ENCODE measurements around the gene BOK. TPM values are rescaled to one million over a fixed set of nuclear protein-coding genes. Genes with fewer than 3 reads are reported as not detected.
A peak's percentile ranks its signal among the peaks of the same experiment; 100 is the strongest.

The BOK gene
- total and polyA plus RNA-seq, 9 of the 15 experiments (the other 6 are each of a cell fraction or from before 2014, with no cell fraction given) = 0.03 to 3.3 (median 2.0) TPM; not detected in 1

- Histone ChIP-seq H3K4me3 (no peak overlapping the region), H3K27me3 (ENCODE audit: control insufficient read depth in 2 of 2, insufficient read depth in 2 of 2, low read length in 2 of 2) (no peaks in the 10 kb centered on the region), H3K9me3 (replicated peaks; ENCODE audit: control insufficient read depth, insufficient read depth, low read depth, low read length) (no peaks in the 10 kb centered on the region), H3K27ac (ENCODE audit: extremely low read depth, low read depth, low read length) (peak overlapping the region; percentile 49; the same call in 2 of the 3 replicates), H2AFZ (ENCODE audit: low read depth, low read length) (no peak overlapping the region), H3K9ac (ENCODE audit: insufficient read depth in 1 of 2, low read depth in 2 of 2, low read length in 2 of 2) (no peak overlapping the region), H3K9me1 (ENCODE audit: control insufficient read depth, insufficient read depth, low read length) (no peaks in the 10 kb centered on the region), H3K4me2 (ENCODE audit: insufficient read depth, low read length) (no peak overlapping the region), H3K79me2 (ENCODE audit: control insufficient read depth, insufficient read depth, low read length) (peaks cover 71% of the 10 kb centered on the region), H4K20me1 (replicated peaks; ENCODE audit: control insufficient read depth, insufficient read depth, low read length) (peaks cover 8% of the 10 kb centered on the region; the same call in 1 of the 2 replicates), H3K36me3 (ENCODE audit: control insufficient read depth, insufficient read depth, low read length) (peaks cover 34% of the 10 kb centered on the region; the same call in 2 of the 3 replicates), H3K4me1 (replicated peaks in 1 of 2; ENCODE audit: control insufficient read depth in 2 of 2, insufficient read depth in 2 of 2, low read length in 2 of 2) (peaks cover 7 to 19% of the 10 kb centered on the region in 2 experiments; a peak in 3 of 5 replicates)
- intact Hi-C loops (cut with micrococcal nuclease) = no loop called here
- FAIRE-seq (no peak), ATAC-seq (no peak), DNase-seq (ENCODE audit: extremely low read depth in 1 of 4, low spot score in 3 of 4) (no peak)
- in situ Hi-C loops (cut with MboI) = no loop called here
- no TSS peak for BruUV-seq (replicated peaks)
- TF ChIP-seq ZBTB7A (IDR thresholded peaks at IDR 0.05; ENCODE audit: borderline replicate concordance, control insufficient read depth, low read depth, low read length) (peak; percentile 83; the same call in 1 of the 2 replicates), ZNF24 (IDR thresholded peaks at IDR 0.05) (no peak), TRIM24 (IDR thresholded peaks at IDR 0.05) (peak in 1 of 2 experiments; percentile 49; a peak in 2 of 4 replicates), ZNF717 (CRISPR knock-in tag; IDR thresholded peaks at IDR 0.05) (no peak), EGR1 (conservative IDR thresholded peaks at IDR 0.05) (peak; percentile 36; the same call in 1 of the 2 replicates)
- no CpG with 5 or more reads among the region's 20 CpGs for WGBS (ENCODE audit: insufficient coverage, low coverage, missing lambda C conversion rate)
- ChIA-PET CTCF (ENCODE audit: low intra/inter-chr PET ratio) (no interaction called here), POLR2A (no interaction called here)
Observed at GRCh38 chr2:241619597-241620418, 61.3 kb downstream of the BOK start.

GRCh38 chr2:241620419-241620769 is 61.8 kb downstream of the BOK start:
- no peak for ATAC-seq
- H3K4me1 ChIP-seq (replicated peaks in 1 of 2; ENCODE audit: control insufficient read depth in 2 of 2, insufficient read depth in 2 of 2, low read length in 2 of 2) = peaks cover 7 to 17% of the 10 kb centered on the region in 2 experiments; a peak in 3 of 5 replicates
- H2AFZ ChIP-seq (ENCODE audit: low read depth, low read length) = no peak overlapping the region
- WGBS (ENCODE audit: insufficient coverage, low coverage, missing lambda C conversion rate) = 81% methylated on average over 3 of the region's 6 CpGs
- H3K9ac ChIP-seq (ENCODE audit: insufficient read depth in 1 of 2, low read depth in 2 of 2, low read length in 2 of 2) = no peak overlapping the region
- no peaks in the 10 kb centered on the region for H3K9me3 ChIP-seq (replicated peaks; ENCODE audit: control insufficient read depth, insufficient read depth, low read depth, low read length)
- BruUV-seq (replicated peaks) = no TSS peak
- no peak overlapping the region for H3K4me3 ChIP-seq
- H3K79me2 ChIP-seq (ENCODE audit: control insufficient read depth, insufficient read depth, low read length) = peaks cover 73% of the 10 kb centered on the region
- FAIRE-seq = no peak
- H3K27me3 ChIP-seq (ENCODE audit: control insufficient read depth in 2 of 2, insufficient read depth in 2 of 2, low read length in 2 of 2) = no peaks in the 10 kb centered on the region
- H3K36me3 ChIP-seq (ENCODE audit: control insufficient read depth, insufficient read depth, low read length) = peaks cover 34% of the 10 kb centered on the region; the same call in 2 of the 3 replicates
- H3K4me2 ChIP-seq (ENCODE audit: insufficient read depth, low read length) = no peak overlapping the region
- peaks cover 8% of the 10 kb centered on the region; the same call in 1 of the 2 replicates for H4K20me1 ChIP-seq (replicated peaks; ENCODE audit: control insufficient read depth, insufficient read depth, low read length)
- in situ Hi-C loops (cut with MboI) = no loop called here
- H3K9me1 ChIP-seq (ENCODE audit: control insufficient read depth, insufficient read depth, low read length) = no peaks in the 10 kb centered on the region
- CTCF ChIA-PET (ENCODE audit: low intra/inter-chr PET ratio) = no interaction called here
- peak overlapping the region; percentile 51; the same call in 2 of the 3 replicates for H3K27ac ChIP-seq (ENCODE audit: extremely low read depth, low read depth, low read length)
- POLR2A ChIA-PET = no interaction called here
- intact Hi-C loops (cut with micrococcal nuclease) = no loop called here
- peak in 1 of 4 experiments; percentile 44 for DNase-seq (ENCODE audit: extremely low read depth in 1 of 4, low spot score in 3 of 4)
- TF ChIP-seq AFF1 (IDR thresholded peaks at IDR 0.05; ENCODE audit: low read depth in 1 of 2, partially characterized antibody in 2 of 2) (peak in 1 of 2 experiments; percentile 84), TRIM24 (IDR thresholded peaks at IDR 0.05) (peak; percentile 93 to 96), KHSRP (IDR thresholded peaks at IDR 0.05) (no peak), SMARCE1 (IDR thresholded peaks at IDR 0.05) (peak; percentile 69), ZBTB49 (CRISPR knock-in tag; IDR thresholded peaks at IDR 0.05; ENCODE audit: borderline replicate concordance) (no peak)

All from K562 (cell line).